Activated naive CD4-positive, alpha-beta T cell treated with anti-CD3 and anti-CD28 coated beads, Interleukin-2, amount 10 ng/mL, durations not matched to agents 5 hours and 36 hours (primary cell): Measurements from ENCODE around the gene OR2B3. TPM values are rescaled to one million over a fixed set of nuclear protein-coding genes. Genes with fewer than 3 reads are reported as not detected.

Experiments
- total RNA-seq, 2 experiments: library from RNA; stranded (reverse); gene quantifications; one replicate each; pipeline ENCODE4 v1.2.3, GENCODE V29; 2021

OR2B3 gene
- total RNA-seq: not detected

DNA sequence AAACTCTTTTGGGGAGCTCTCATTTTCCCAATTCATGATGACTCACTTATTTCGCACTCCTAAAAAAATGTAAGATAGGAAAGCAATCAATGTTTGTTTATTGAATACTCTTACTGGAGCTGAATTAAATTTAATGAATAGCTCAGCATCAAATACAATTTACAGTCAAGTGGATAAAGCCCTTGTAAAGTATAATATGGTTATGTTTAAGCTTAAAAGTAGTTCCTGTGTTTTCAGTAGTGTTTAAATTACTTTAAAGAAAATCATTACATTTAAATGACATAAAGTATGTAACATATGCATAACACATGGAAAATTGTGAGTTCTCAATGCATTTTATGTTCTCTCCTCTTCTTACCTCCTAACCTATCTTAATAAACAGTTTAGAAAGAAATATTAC is at the start of gene OR2B3:
Gene OR2B3 (minus strand): TSS at position 101 of the 400 bp plus-strand sequence. CDS start 65 bp downstream, at position 36.

GRCh38 chr6:29107758-29108157 is 20.6 kb upstream of the OR2B3 start, which contains the start of gene OR2J3:
OR2J3 (plus strand) TSS chr6:29108058; CDS start chr6:29111891, 3,833 bp downstream.

GRCh38 chr6:29099190-29099589 is 12.1 kb upstream of the OR2B3 start, which contains the start of gene OR2J1:
OR2J1 (plus strand) TSS chr6:29099490; CDS start chr6:29100943, 1,453 bp downstream.

DNA sequence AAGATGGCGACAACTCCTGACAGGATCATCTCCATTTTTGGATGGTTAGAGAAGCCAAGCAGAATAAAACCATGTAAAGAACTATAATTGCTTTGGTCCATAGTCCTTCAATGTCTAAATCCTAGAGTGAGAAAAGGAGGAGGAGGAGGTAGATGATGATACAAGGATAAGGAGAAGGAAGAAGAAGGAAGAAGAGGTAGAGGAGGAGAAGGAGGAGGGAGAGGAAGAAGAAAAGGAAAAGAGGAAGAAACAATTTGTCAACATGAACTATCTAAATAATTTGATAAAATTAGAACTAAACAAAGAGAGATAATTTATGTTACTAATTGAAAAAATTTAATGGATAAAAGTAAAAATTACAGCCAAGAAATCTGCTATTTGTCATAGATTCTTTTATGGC is 42.0 kb downstream of the OR2B3 start, which contains the start of gene OR2W1:
Gene OR2W1 (minus strand): TSS at position 101 of the 400 bp plus-strand sequence. CDS start 0 bp downstream, at position 101.

Other genes with a start within 250 kb of the OR2B3 start
- gene TRIM27, start 163.3 kb downstream of the OR2B3 start, total RNA-seq: 10 to 100 TPM; 65.2 to 67.5 TPM
- under 1 TPM; 0.31 to 0.50 TPM for gene ZNF311, start 82.0 kb downstream of the OR2B3 start, total RNA-seq
- gene OR2W1, start 42.1 kb downstream of the OR2B3 start, total RNA-seq: not detected
- gene OR2J1, start 12.2 kb upstream of the OR2B3 start, total RNA-seq: not detected
- not detected for gene OR2J3, start 20.7 kb upstream of the OR2B3 start, total RNA-seq
- gene OR2J2, start 83.6 kb upstream of the OR2B3 start, total RNA-seq: not detected
- gene OR14J1, start 214.4 kb upstream of the OR2B3 start, total RNA-seq: not detected